Measurements from ENCODE around the gene RNF113B. TPM values are rescaled to one million over a fixed set of nuclear protein-coding genes. Genes with fewer than 3 reads are reported as not detected.
A peak's percentile ranks its signal among the peaks of the same experiment; 100 is the strongest.

Gene RNF113B
- polyA plus RNA-seq, 1 donor (not counting 4 experiments of a cell fraction or from before 2014, with no cell fraction given), result not detected

- no peaks in the 10 kb centered on the region for H3K27me3 ChIP-seq (ENCODE audit: control insufficient read depth, extremely low read depth, insufficient read depth, low read length)
- peak; percentile 92 for FAIRE-seq
- peaks cover 20% of the 10 kb centered on the region for H3K4me1 ChIP-seq (ENCODE audit: control insufficient read depth, extremely low read depth, insufficient read depth, low read length)
- no peak for TF ChIP-seq EZH2 (IDR thresholded peaks at IDR 0.05; ENCODE audit: low read length)
- TF ChIP-seq, protein P1, sequence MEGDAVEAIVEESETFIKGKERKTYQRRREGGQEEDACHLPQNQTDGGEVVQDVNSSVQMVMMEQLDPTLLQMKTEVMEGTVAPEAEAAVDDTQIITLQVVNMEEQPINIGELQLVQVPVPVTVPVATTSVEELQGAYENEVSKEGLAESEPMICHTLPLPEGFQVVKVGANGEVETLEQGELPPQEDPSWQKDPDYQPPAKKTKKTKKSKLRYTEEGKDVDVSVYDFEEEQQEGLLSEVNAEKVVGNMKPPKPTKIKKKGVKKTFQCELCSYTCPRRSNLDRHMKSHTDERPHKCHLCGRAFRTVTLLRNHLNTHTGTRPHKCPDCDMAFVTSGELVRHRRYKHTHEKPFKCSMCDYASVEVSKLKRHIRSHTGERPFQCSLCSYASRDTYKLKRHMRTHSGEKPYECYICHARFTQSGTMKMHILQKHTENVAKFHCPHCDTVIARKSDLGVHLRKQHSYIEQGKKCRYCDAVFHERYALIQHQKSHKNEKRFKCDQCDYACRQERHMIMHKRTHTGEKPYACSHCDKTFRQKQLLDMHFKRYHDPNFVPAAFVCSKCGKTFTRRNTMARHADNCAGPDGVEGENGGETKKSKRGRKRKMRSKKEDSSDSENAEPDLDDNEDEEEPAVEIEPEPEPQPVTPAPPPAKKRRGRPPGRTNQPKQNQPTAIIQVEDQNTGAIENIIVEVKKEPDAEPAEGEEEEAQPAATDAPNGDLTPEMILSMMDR (optimal IDR thresholded peaks at IDR 0.05 in 1 of 3, IDR thresholded peaks at IDR 0.05 in 1 of 3, conservative IDR thresholded peaks at IDR 0.05 in 1 of 3; ENCODE audit: extremely low read depth in 1 of 3, insufficient read depth in 2 of 3, low read length in 3 of 3), result no peak
- peak overlapping the region; percentile 43 for H3K27ac ChIP-seq (ENCODE audit: control insufficient read depth, insufficient read depth, low read length)
- no peak for DNase-seq (ENCODE audit: low read depth, low spot score)
- no peaks in the 10 kb centered on the region for H3K9me3 ChIP-seq (ENCODE audit: control insufficient read depth, low read depth, low read length)
- no peaks in the 10 kb centered on the region for H3K79me2 ChIP-seq (ENCODE audit: control insufficient read depth, insufficient read depth, low read length)
- dilution Hi-C loops (cut with MboI; ENCODE audit: extremely low pct_ligation_motif_present, low sequenced_read_pairs), result no loop called here
- H3K4me2 ChIP-seq (ENCODE audit: control insufficient read depth, extremely low read depth, insufficient read depth, low read depth, low read length), result peak overlapping the region; percentile 76
- H3K9me1 ChIP-seq (ENCODE audit: control insufficient read depth, extremely low read depth, insufficient read depth, low read length), result no peaks in the 10 kb centered on the region
- H3K9ac ChIP-seq (ENCODE audit: control insufficient read depth, extremely low read depth, insufficient read depth, low read length), result no peak overlapping the region
- H3K4me3 ChIP-seq (ENCODE audit: control insufficient read depth in 2 of 3, extremely low read depth in 1 of 3, insufficient read depth in 2 of 3, low read depth in 1 of 3, low read length in 3 of 3), result peak overlapping the region in 2 of 3 experiments; percentile 48
- no peaks in the 10 kb centered on the region for H3K36me3 ChIP-seq (ENCODE audit: control insufficient read depth in 2 of 2, extremely low read depth in 1 of 2, insufficient read depth in 2 of 2, low read length in 2 of 2)
- no peaks in the 10 kb centered on the region for H4K20me1 ChIP-seq (ENCODE audit: control insufficient read depth, extremely low read depth, insufficient read depth, low read length)
- H2AFZ ChIP-seq (ENCODE audit: control insufficient read depth, low read length), result peak overlapping the region; percentile 82
Measured at GRCh38 chr13:98214707-98215106, 37.6 kb upstream of the RNF113B start.

- TF ChIP-seq, protein P1 (optimal IDR thresholded peaks at IDR 0.05 in 1 of 3, IDR thresholded peaks at IDR 0.05 in 1 of 3, conservative IDR thresholded peaks at IDR 0.05 in 1 of 3; ENCODE audit: extremely low read depth in 1 of 3, insufficient read depth in 2 of 3, low read length in 3 of 3), result no peak
- TF ChIP-seq EZH2 (IDR thresholded peaks at IDR 0.05; ENCODE audit: low read length), result no peak
- peak overlapping the region; percentile 43 for H3K27ac ChIP-seq (ENCODE audit: control insufficient read depth, insufficient read depth, low read length)
- H3K4me2 ChIP-seq (ENCODE audit: control insufficient read depth, extremely low read depth, insufficient read depth, low read depth, low read length), result peak overlapping the region; percentile 76
- dilution Hi-C loops (cut with MboI; ENCODE audit: extremely low pct_ligation_motif_present, low sequenced_read_pairs), result no loop called here
- no peaks in the 10 kb centered on the region for H3K36me3 ChIP-seq (ENCODE audit: control insufficient read depth in 2 of 2, extremely low read depth in 1 of 2, insufficient read depth in 2 of 2, low read length in 2 of 2)
- H4K20me1 ChIP-seq (ENCODE audit: control insufficient read depth, extremely low read depth, insufficient read depth, low read length), result no peaks in the 10 kb centered on the region
- no peaks in the 10 kb centered on the region for H3K27me3 ChIP-seq (ENCODE audit: control insufficient read depth, extremely low read depth, insufficient read depth, low read length)
- no peaks in the 10 kb centered on the region for H3K9me1 ChIP-seq (ENCODE audit: control insufficient read depth, extremely low read depth, insufficient read depth, low read length)
- H2AFZ ChIP-seq (ENCODE audit: control insufficient read depth, low read length), result peak overlapping the region; percentile 77
- H3K9me3 ChIP-seq (ENCODE audit: control insufficient read depth, low read depth, low read length), result no peaks in the 10 kb centered on the region
- peak overlapping the region in 1 of 3 experiments; percentile 48 for H3K4me3 ChIP-seq (ENCODE audit: control insufficient read depth in 2 of 3, extremely low read depth in 1 of 3, insufficient read depth in 2 of 3, low read depth in 1 of 3, low read length in 3 of 3)
- FAIRE-seq (peak; percentile 64), DNase-seq (ENCODE audit: low read depth, low spot score) (no peak)
- H3K9ac ChIP-seq (ENCODE audit: control insufficient read depth, extremely low read depth, insufficient read depth, low read length), result peak overlapping the region; percentile 35
- no peaks in the 10 kb centered on the region for H3K79me2 ChIP-seq (ENCODE audit: control insufficient read depth, insufficient read depth, low read length)
- H3K4me1 ChIP-seq (ENCODE audit: control insufficient read depth, extremely low read depth, insufficient read depth, low read length), result peaks cover 20% of the 10 kb centered on the region
Measured at GRCh38 chr13:98214008-98214643, 37.1 kb upstream of the RNF113B start.

Data from keratinocyte (primary cell).